K562 (cell line): ENCODE results near the gene MRPL58. TPM values are rescaled to one million over a fixed set of nuclear protein-coding genes. Genes with fewer than 3 reads are reported as not detected.

ENCODE experiments used
- BRCA1 ChIP-seq, 2 experiments: fragments of 450-650 bp in 1 of 2; sonication (generic) in 1 of 2; formaldehyde crosslinking in 1 of 2; IDR thresholded peaks; 2 replicates each; pipeline versions ENCODE4 v1.5.0 to v1.6.1; 2017 to 2020; ENCODE audit warnings: mild to moderate bottlenecking in 1 of 2, missing genetic modification reagents in 1 of 2
- CAMTA2 ChIP-seq: fragments of 250-450 bp; sonication (Bioruptor Pico); conservative IDR thresholded peaks from 2 replicates; pipeline ENCODE4 v1.5.1; 2022
- CTCF ChIP-seq, 3 experiments: IDR thresholded peaks in 2 of 3; conservative IDR thresholded peaks in 1 of 3; 2 replicates each; pipeline ENCODE4 v1.5.1; 2011 to 2012; ENCODE audit warnings: low read length in 3 of 3, mild to moderate bottlenecking in 3 of 3, control low read depth in 2 of 3, improper control_type of control experiment in 1 of 3, inconsistent platforms in 1 of 3, low read depth in 1 of 3, mixed read lengths in 1 of 3, moderate library complexity in 1 of 3; ENCODE audit not compliant: insufficient read depth in 2 of 3
- ELK3 ChIP-seq: fragments of 450-650 bp; formaldehyde crosslinking; IDR thresholded peaks from 2 replicates; pipeline ENCODE4 v1.4.0; 2020; ENCODE audit warnings: mild to moderate bottlenecking
- MAFK ChIP-seq: IDR thresholded peaks from 2 replicates; pipeline ENCODE4 v1.6.1; 2011; ENCODE audit warnings: low read length, improper control_type of control experiment
- MCM7 ChIP-seq, 2 experiments: fragments of 450-650 bp; IDR thresholded peaks; 2 replicates each; pipeline ENCODE4 v1.6.1; 2016 to 2018
- MTA2 ChIP-seq: fragments of 450-650 bp; IDR thresholded peaks from 2 replicates; pipeline ENCODE4 v1.6.1; 2016; ENCODE audit warnings: low read depth
- NFRKB ChIP-seq: fragments of 450-650 bp; IDR thresholded peaks from 2 replicates; pipeline ENCODE4 v1.6.1; 2016; ENCODE audit warnings: low read depth
- PKNOX1 ChIP-seq: fragments of 450-650 bp; IDR thresholded peaks from 2 replicates; pipeline ENCODE4 v1.6.1; 2016
- RAD51 ChIP-seq: fragments of 450-650 bp; IDR thresholded peaks from 2 replicates; pipeline ENCODE4 v1.7.1; 2016; ENCODE audit warnings: low read depth, mild to moderate bottlenecking, borderline replicate concordance
- RBM22 ChIP-seq: fragments of 200-400 bp; formaldehyde crosslinking; IDR thresholded peaks from 2 replicates; pipeline ENCODE4 v1.6.1; 2018; ENCODE audit warnings: low read length, low read depth; ENCODE audit not compliant: poor library complexity, severe bottlenecking
- RNF219 ChIP-seq: fragments of 250-450 bp; sonication (Bioruptor Pico); IDR thresholded peaks from 2 replicates; pipeline ENCODE4 v1.5.0; 2022; ENCODE audit warnings: mild to moderate bottlenecking
- SIRT6 ChIP-seq: IDR thresholded peaks from one replicate; pipeline ENCODE4 v1.6.1; 2012; ENCODE audit warnings: low read depth, mild to moderate bottlenecking, control low read depth, inconsistent platforms, low read length, moderate library complexity
- THRA ChIP-seq: fragments of 450-650 bp; IDR thresholded peaks from 2 replicates; pipeline ENCODE4 v1.6.1; 2017; ENCODE audit warnings: mild to moderate bottlenecking, moderate library complexity
- U2AF1 ChIP-seq: fragments of 200-400 bp; formaldehyde crosslinking; optimal IDR thresholded peaks from 2 replicates; pipeline ENCODE3; 2017; ENCODE audit warnings: mild to moderate bottlenecking, low read depth, low read length, moderate library complexity
- ZNF146 ChIP-seq: IDR thresholded peaks from one replicate; pipeline ENCODE4 v1.6.1; 2018; ENCODE audit warnings: missing compliant biosample characterization; ENCODE audit not compliant: unreplicated experiment
- ZNF3 ChIP-seq: fragments of 250-450 bp; sonication (Bioruptor Pico); IDR thresholded peaks from 2 replicates; pipeline ENCODE4 v1.5.0; 2021; ENCODE audit warnings: mild to moderate bottlenecking, moderate library complexity
- ZNF316 ChIP-seq: fragments of 450-650 bp; IDR thresholded peaks from 2 replicates; pipeline ENCODE4 v1.6.1; 2016
- ZNF764 ChIP-seq: fragments of 250-450 bp; sonication (Bioruptor Pico); IDR thresholded peaks from 2 replicates; pipeline ENCODE4 v1.4.0; 2020; ENCODE audit warnings: low read depth, mild to moderate bottlenecking, moderate library complexity
- polyA plus RNA-seq, 8 experiments: library from polyadenylated mRNA; depleted of rRNA in 4 of 8; stranded (reverse) in 5 of 8; unstranded in 3 of 8; fragments of >200 nt; fragmentation: Nextera tagmentation in 2 of 8; fragmentation: Illumina TruSeq in 1 of 8; extraction: Ambion mirVana in 2 of 8; extraction: Trizol in 1 of 8; gene quantifications; 2 replicates each; pipeline versions ENCODE4 v1.2.1 to v1.2.3, GENCODE V29; 2011 to 2014; ENCODE audit warnings: inconsistent platforms in 1 of 8, missing spikeins in 1 of 8
- total RNA-seq, 7 experiments: library from RNA; depleted of rRNA in 6 of 7; stranded (reverse); fragments of >200 nt in 6 of 7; fragmentation: Illumina TruSeq in 2 of 7; extraction: Trizol in 2 of 7; gene quantifications; 2 replicates each; pipeline versions ENCODE4 v1.2.1 to v1.2.3, GENCODE V29; 2011 to 2021; ENCODE audit warnings: low replicate concordance in 1 of 7

Gene MRPL58
- total and polyA plus RNA-seq, 9 of the 15 experiments (the other 6 are each of a cell fraction or from before 2014, with no cell fraction given), result 30.8 to 107 (median 72.4) TPM

GRCh38 chr17:74981979-74982662 is 30.3 kb upstream of the MRPL58 start (continued):
- TF ChIP-seq RNF219 (CRISPR knock-in tag) (no peak), BRCA1 (IDR thresholded peaks at IDR 0.05) (no peak), BRCA1 (CRISPR knock-in tag; IDR thresholded peaks at IDR 0.05) (no peak), THRA (no peak), RBM22 (no peak), MTA2 (no peak), RAD51 (no peak), ZNF3 (CRISPR knock-in tag) (no peak), CTCF (IDR thresholded peaks at IDR 0.05 in 2 of 3, conservative IDR thresholded peaks at IDR 0.05 in 1 of 3; ENCODE audit: insufficient read depth in 2 of 3, low read depth in 1 of 3, low read length in 3 of 3) (peak; percentile 8 to 39 (median 13); a peak in 1 of 6 replicates), ZNF316 (peak; percentile 91), MCM7 (IDR thresholded peaks at IDR 0.05) (no peak), SIRT6 (no peak), ZNF146 (CRISPR knock-in tag) (no peak), NFRKB (no peak; the same call in none of the 2 replicates), CAMTA2 (CRISPR knock-in tag) (no peak), ZNF764 (no peak), PKNOX1 (no peak; the same call in 1 of the 2 replicates), MAFK (no peak), ELK3 (CRISPR knock-in tag) (no peak), U2AF1 (peak; percentile 47)
